GM18511 (cell line): ENCODE data around the gene ANKS6.

Experiments used
- ATAC-seq: cut with Tn5 transposase; IDR thresholded peaks from one replicate; pipeline ENCODE4 v1.9.1; 2021; ENCODE audit warnings: mild to moderate bottlenecking, moderate library complexity; ENCODE audit not compliant: unreplicated experiment

The ANKS6 gene

GRCh38 chr9:98742325-98743280 is 53.8 kb downstream of the ANKS6 start:
- ATAC-seq = no peak

- ATAC-seq = no peak
Measured at GRCh38 chr9:98740226-98740881, 56.0 kb downstream of the ANKS6 start.

GRCh38 chr9:98738741-98739140 is 57.6 kb downstream of the ANKS6 start:
- no peak for ATAC-seq

GRCh38 chr9:98736226-98736625 is 60.1 kb downstream of the ANKS6 start:
- ATAC-seq = no peak

- no peak for ATAC-seq
Measured at GRCh38 chr9:98732801-98733200, 63.6 kb downstream of the ANKS6 start.

GRCh38 chr9:98732091-98732490 is 64.3 kb downstream of the ANKS6 start:
- ATAC-seq = no peak

- ATAC-seq = no peak
Measured at GRCh38 chr9:98730871-98731270, 65.5 kb downstream of the ANKS6 start.

GRCh38 chr9:98728500-98728899 is 67.9 kb downstream of the ANKS6 start:
- ATAC-seq = no peak

- ATAC-seq = no peak
Measured at GRCh38 chr9:98727428-98727827, 68.9 kb downstream of the ANKS6 start.

- ATAC-seq = no peak
Measured at GRCh38 chr9:98726735-98727134, 69.6 kb downstream of the ANKS6 start.

- no peak for ATAC-seq
Measured at GRCh38 chr9:98724810-98725530, 71.4 kb downstream of the ANKS6 start.

GRCh38 chr9:98721643-98722042 is 74.7 kb downstream of the ANKS6 start:
- ATAC-seq = no peak

GRCh38 chr9:98720402-98720801 is 76.0 kb downstream of the ANKS6 start:
- no peak for ATAC-seq

GRCh38 chr9:98719055-98719454 is 77.3 kb downstream of the ANKS6 start:
- ATAC-seq = no peak

GRCh38 chr9:98714833-98715232 is 81.5 kb downstream of the ANKS6 start:
- ATAC-seq = no peak

- ATAC-seq = no peak
Measured at GRCh38 chr9:98712987-98713386, 83.4 kb downstream of the ANKS6 start.

GRCh38 chr9:98709968-98710965 is 86.1 kb downstream of the ANKS6 start:
- ATAC-seq = no peak

GRCh38 chr9:98708933-98709911 is 87.1 kb downstream of the ANKS6 start, which contains the start of gene GABBR2:
Gene GABBR2, minus strand, starts transcription at chr9:98708935. Its CDS starts 198 bp downstream, at chr9:98708737.
- no peak for ATAC-seq
